DOHH2 (cell line): ENCODE results near the gene PNMA1.
A peak's percentile ranks its signal among the peaks of the same experiment; 100 is the strongest.

Experiments used
- H3F3A ChIP-seq: fragments of 200-600 bp; sonication (generic), shearing (Covaris generic); 2 replicates; pipeline ENCODE4 v1.6.0; 2016; ENCODE audit warnings: antibody characterized with exemption, mild to moderate bottlenecking; ENCODE audit not compliant: control insufficient read depth, insufficient read depth
- H3K27ac ChIP-seq: fragments of 200-600 bp; sonication (generic); 2 replicates; pipeline ENCODE4 v1.5.1; 2014; ENCODE audit warnings: low read depth, mild to moderate bottlenecking, low read length, moderate library complexity
- H3K27me3 ChIP-seq: fragments of 200-600 bp; sonication (generic); 2 replicates; pipeline ENCODE4 v1.6.1; 2014; ENCODE audit warnings: mild to moderate bottlenecking, low read length, mixed read lengths; ENCODE audit not compliant: control insufficient read depth
- H3K36me3 ChIP-seq: fragments of 200-600 bp; sonication (generic); 2 replicates; pipeline ENCODE4 v1.6.1; 2014; ENCODE audit warnings: mild to moderate bottlenecking, low read length, moderate library complexity, mixed read lengths; ENCODE audit not compliant: control insufficient read depth
- H3K4me1 ChIP-seq: fragments of 200-600 bp; sonication (generic); 2 replicates; pipeline ENCODE4 v1.6.1; 2014; ENCODE audit warnings: mild to moderate bottlenecking, low read length, mixed read lengths; ENCODE audit not compliant: control insufficient read depth
- H3K4me2 ChIP-seq: fragments of 200-600 bp; sonication (generic); 2 replicates; pipeline ENCODE4 v1.6.0; 2014; ENCODE audit warnings: mild to moderate bottlenecking, low read length, moderate library complexity
- H3K4me3 ChIP-seq: fragments of 200-600 bp; sonication (generic); 2 replicates; pipeline ENCODE4 v1.5.1; 2014; ENCODE audit warnings: mild to moderate bottlenecking, low read length, mixed read lengths
- H3K79me2 ChIP-seq: fragments of 200-600 bp; sonication (generic); 2 replicates; pipeline ENCODE4 v1.6.1; 2014; ENCODE audit warnings: mild to moderate bottlenecking, low read length, mixed read lengths; ENCODE audit not compliant: control insufficient read depth
- H3K9me2 ChIP-seq: fragments of 200-600 bp; sonication (generic); replicated peaks from 2 replicates; pipeline ENCODE4 v1.6.1; 2014; ENCODE audit warnings: mild to moderate bottlenecking, low read length, mixed read lengths; ENCODE audit not compliant: control insufficient read depth
- H3K9me3 ChIP-seq: fragments of 200-600 bp; sonication (generic); 2 replicates; pipeline ENCODE4 v1.6.1; 2014; ENCODE audit warnings: antibody characterized with exemption, low read length, mixed read lengths; ENCODE audit not compliant: control insufficient read depth, insufficient read depth
- H4K20me1 ChIP-seq: fragments of 200-600 bp; sonication (generic); 2 replicates; pipeline ENCODE4 v1.6.0; 2014; ENCODE audit warnings: low read depth, mild to moderate bottlenecking, antibody characterized with exemption, low read length, moderate library complexity; ENCODE audit not compliant: control insufficient read depth, insufficient read depth
- EZH2phosphoT487 ChIP-seq: fragments of 200-600 bp; sonication (generic); IDR thresholded peaks from 2 replicates; pipeline ENCODE4 v1.6.1; 2017; ENCODE audit warnings: borderline replicate concordance, mild to moderate bottlenecking, antibody characterized with exemption, low read length, moderate library complexity, mixed read lengths
- TF ChIP-seq, protein P1 (sequence below): fragments of 200-600 bp; sonication (generic); IDR thresholded peaks from one replicate; pipeline ENCODE4 v1.5.1; 2014; ENCODE audit warnings: antibody characterized with exemption, mild to moderate bottlenecking, low read depth, low read length; ENCODE audit not compliant: poor library complexity, severe bottlenecking

PNMA1 gene

GRCh38 chr14:73728717-73729330, 14.6 kb upstream of the PNMA1 start:
- Histone ChIP-seq H3K4me2 (no peak overlapping the region), H3K9me3 (no peaks in the 10 kb centered on the region), H3F3A (peaks cover 33% of the 10 kb centered on the region), H3K36me3 (peaks cover 95% of the 10 kb centered on the region), H3K4me1 (peaks cover 9% of the 10 kb centered on the region), H3K79me2 (peaks cover 39% of the 10 kb centered on the region), H3K9me2 (no peaks in the 10 kb centered on the region), H3K27ac (peak overlapping the region; percentile 29; the same call in 1 of the 2 replicates), H4K20me1 (peaks cover 16% of the 10 kb centered on the region; the same call in 1 of the 2 replicates), H3K4me3 (no peak overlapping the region), H3K27me3 (no peaks in the 10 kb centered on the region)
- TF ChIP-seq, protein P1, sequence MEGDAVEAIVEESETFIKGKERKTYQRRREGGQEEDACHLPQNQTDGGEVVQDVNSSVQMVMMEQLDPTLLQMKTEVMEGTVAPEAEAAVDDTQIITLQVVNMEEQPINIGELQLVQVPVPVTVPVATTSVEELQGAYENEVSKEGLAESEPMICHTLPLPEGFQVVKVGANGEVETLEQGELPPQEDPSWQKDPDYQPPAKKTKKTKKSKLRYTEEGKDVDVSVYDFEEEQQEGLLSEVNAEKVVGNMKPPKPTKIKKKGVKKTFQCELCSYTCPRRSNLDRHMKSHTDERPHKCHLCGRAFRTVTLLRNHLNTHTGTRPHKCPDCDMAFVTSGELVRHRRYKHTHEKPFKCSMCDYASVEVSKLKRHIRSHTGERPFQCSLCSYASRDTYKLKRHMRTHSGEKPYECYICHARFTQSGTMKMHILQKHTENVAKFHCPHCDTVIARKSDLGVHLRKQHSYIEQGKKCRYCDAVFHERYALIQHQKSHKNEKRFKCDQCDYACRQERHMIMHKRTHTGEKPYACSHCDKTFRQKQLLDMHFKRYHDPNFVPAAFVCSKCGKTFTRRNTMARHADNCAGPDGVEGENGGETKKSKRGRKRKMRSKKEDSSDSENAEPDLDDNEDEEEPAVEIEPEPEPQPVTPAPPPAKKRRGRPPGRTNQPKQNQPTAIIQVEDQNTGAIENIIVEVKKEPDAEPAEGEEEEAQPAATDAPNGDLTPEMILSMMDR, result peak; percentile 87
- no peak for TF ChIP-seq EZH2phosphoT487

DNA sequence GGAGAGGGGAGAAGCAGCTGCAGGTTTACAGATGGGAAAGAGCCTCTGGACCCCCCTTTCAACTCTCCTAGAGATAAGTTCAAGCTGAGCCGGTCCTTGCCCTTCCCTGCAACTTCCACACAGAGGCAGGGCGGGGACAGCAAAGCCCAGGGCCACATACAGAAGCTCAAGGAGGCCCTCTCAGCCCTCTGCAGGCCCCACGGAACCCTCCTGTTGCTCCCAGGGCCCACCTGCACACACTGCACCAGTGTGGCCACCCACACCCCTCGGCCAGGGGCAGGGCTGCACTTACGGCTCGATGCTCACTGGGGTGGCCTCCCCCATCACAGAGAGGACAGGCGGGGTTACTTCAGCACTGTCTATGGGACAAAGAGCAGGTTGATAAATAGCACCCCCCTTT, 13.0 kb upstream of the PNMA1 start:
- Histone ChIP-seq H3K4me3 (no peak overlapping the region), H3K79me2 (peaks cover 35% of the 10 kb centered on the region), H3K27ac (no peak overlapping the region), H3K9me3 (no peaks in the 10 kb centered on the region), H3K4me1 (peaks cover 9% of the 10 kb centered on the region), H3F3A (peaks cover 33% of the 10 kb centered on the region), H4K20me1 (peaks cover 16% of the 10 kb centered on the region; the same call in 1 of the 2 replicates), H3K4me2 (no peak overlapping the region), H3K9me2 (no peaks in the 10 kb centered on the region), H3K36me3 (peaks cover 100% of the 10 kb centered on the region), H3K27me3 (no peaks in the 10 kb centered on the region)
- TF ChIP-seq, protein P1, result no peak
- no peak for TF ChIP-seq EZH2phosphoT487

- H3F3A ChIP-seq, result peaks cover 29% of the 10 kb centered on the region
- H3K9me2 ChIP-seq, result no peaks in the 10 kb centered on the region
These were observed 12.1 kb upstream of the PNMA1 start for GRCh38 chr14:73726025-73726961.

More at GRCh38 chr14:73726025-73726961, 12.1 kb upstream of the PNMA1 start:
- Histone ChIP-seq H4K20me1 (peaks cover 16% of the 10 kb centered on the region; the same call in 1 of the 2 replicates), H3K9me3 (no peaks in the 10 kb centered on the region), H3K4me1 (peaks cover 9% of the 10 kb centered on the region), H3K27me3 (no peaks in the 10 kb centered on the region), H3K27ac (no peak overlapping the region), H3K4me3 (no peak overlapping the region), H3K4me2 (no peak overlapping the region), H3K36me3 (peaks cover 100% of the 10 kb centered on the region), H3K79me2 (peaks cover 27% of the 10 kb centered on the region)
- TF ChIP-seq, protein P1, result no peak
- no peak for TF ChIP-seq EZH2phosphoT487
